Measurements from ENCODE around the gene PRKCA. TPM values are rescaled to one million over a fixed set of nuclear protein-coding genes. Genes with fewer than 3 reads are reported as not detected.
A peak's percentile ranks its signal among the peaks of the same experiment; 100 is the strongest.

The PRKCA gene
- total and polyA plus RNA-seq, 2 of the 13 experiments (the other 11 are each of a cell fraction or from before 2014, with no cell fraction given) = 18.5 to 21.5 TPM

GRCh38 chr17:66302761-66303626 is 581 bp downstream of the PRKCA start (continued):
- TF ChIP-seq, protein P1, sequence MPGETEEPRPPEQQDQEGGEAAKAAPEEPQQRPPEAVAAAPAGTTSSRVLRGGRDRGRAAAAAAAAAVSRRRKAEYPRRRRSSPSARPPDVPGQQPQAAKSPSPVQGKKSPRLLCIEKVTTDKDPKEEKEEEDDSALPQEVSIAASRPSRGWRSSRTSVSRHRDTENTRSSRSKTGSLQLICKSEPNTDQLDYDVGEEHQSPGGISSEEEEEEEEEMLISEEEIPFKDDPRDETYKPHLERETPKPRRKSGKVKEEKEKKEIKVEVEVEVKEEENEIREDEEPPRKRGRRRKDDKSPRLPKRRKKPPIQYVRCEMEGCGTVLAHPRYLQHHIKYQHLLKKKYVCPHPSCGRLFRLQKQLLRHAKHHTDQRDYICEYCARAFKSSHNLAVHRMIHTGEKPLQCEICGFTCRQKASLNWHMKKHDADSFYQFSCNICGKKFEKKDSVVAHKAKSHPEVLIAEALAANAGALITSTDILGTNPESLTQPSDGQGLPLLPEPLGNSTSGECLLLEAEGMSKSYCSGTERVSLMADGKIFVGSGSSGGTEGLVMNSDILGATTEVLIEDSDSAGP (CRISPR knock-in tag; IDR thresholded peaks at IDR 0.05; ENCODE audit: borderline replicate concordance) = peak; percentile 62; the same call in 1 of the 2 replicates
- TF ChIP-seq ATM (IDR thresholded peaks at IDR 0.05; ENCODE audit: borderline replicate concordance) (no peak), ZNF773 (CRISPR knock-in tag; IDR thresholded peaks at IDR 0.05; ENCODE audit: borderline replicate concordance) (no peak; the same call in 1 of the 2 replicates), ZC3H13 (CRISPR knock-in tag; IDR thresholded peaks at IDR 0.05) (peak; percentile 87), CBX2 (IDR thresholded peaks at IDR 0.05; ENCODE audit: low read depth, low read length) (no peak), CBX2 (CRISPR knock-in tag; IDR thresholded peaks at IDR 0.05; ENCODE audit: low read depth) (no peak), ATRX (CRISPR knock-in tag; IDR thresholded peaks at IDR 0.05; ENCODE audit: borderline replicate concordance) (no peak), TRIM24 (CRISPR knock-in tag; IDR thresholded peaks at IDR 0.05) (no peak), ZNF124 (CRISPR knock-in tag; IDR thresholded peaks at IDR 0.05) (no peak), MBD4 (IDR thresholded peaks at IDR 0.05; ENCODE audit: borderline replicate concordance, low read length) (no peak), ASH2L (IDR thresholded peaks at IDR 0.05; ENCODE audit: insufficient read length, low read depth, low read length) (peak; percentile 85), NFIB (CRISPR knock-in tag; IDR thresholded peaks at IDR 0.05; ENCODE audit: borderline replicate concordance) (peak; percentile 55; the same call in 1 of the 2 replicates), ZXDC (CRISPR knock-in tag; IDR thresholded peaks at IDR 0.05) (no peak; the same call in 1 of the 2 replicates), STAT5B (CRISPR knock-in tag; IDR thresholded peaks at IDR 0.05) (no peak), AKAP8 (CRISPR knock-in tag; IDR thresholded peaks at IDR 0.05) (no peak), REL (CRISPR knock-in tag; conservative IDR thresholded peaks at IDR 0.05) (peak; percentile 87; the same call in 1 of the 2 replicates), MTA3 (CRISPR knock-in tag; IDR thresholded peaks at IDR 0.05) (no peak), ZNF337 (CRISPR knock-in tag; IDR thresholded peaks at IDR 0.05; ENCODE audit: borderline replicate concordance, low read depth) (no peak), RBAK (CRISPR knock-in tag; IDR thresholded peaks at IDR 0.05) (no peak), GTF2F1 (IDR thresholded peaks at IDR 0.05; ENCODE audit: low read length) (no peak), U2AF2 (IDR thresholded peaks at IDR 0.05; ENCODE audit: low read depth, low read length) (no peak), NFE2L2 (IDR thresholded peaks at IDR 0.05; ENCODE audit: low read length) (no peak)
- TF ChIP-seq, protein P2, sequence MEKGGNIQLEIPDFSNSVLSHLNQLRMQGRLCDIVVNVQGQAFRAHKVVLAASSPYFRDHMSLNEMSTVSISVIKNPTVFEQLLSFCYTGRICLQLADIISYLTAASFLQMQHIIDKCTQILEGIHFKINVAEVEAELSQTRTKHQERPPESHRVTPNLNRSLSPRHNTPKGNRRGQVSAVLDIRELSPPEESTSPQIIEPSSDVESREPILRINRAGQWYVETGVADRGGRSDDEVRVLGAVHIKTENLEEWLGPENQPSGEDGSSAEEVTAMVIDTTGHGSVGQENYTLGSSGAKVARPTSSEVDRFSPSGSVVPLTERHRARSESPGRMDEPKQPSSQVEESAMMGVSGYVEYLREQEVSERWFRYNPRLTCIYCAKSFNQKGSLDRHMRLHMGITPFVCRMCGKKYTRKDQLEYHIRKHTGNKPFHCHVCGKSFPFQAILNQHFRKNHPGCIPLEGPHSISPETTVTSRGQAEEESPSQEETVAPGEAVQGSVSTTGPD (CRISPR knock-in tag; IDR thresholded peaks at IDR 0.05) = 0 out of 2 replicates have a peak, but pooled peaks have one; percentile 15
- TF ChIP-seq, protein P3, sequence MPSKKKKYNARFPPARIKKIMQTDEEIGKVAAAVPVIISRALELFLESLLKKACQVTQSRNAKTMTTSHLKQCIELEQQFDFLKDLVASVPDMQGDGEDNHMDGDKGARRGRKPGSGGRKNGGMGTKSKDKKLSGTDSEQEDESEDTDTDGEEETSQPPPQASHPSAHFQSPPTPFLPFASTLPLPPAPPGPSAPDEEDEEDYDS (CRISPR knock-in tag; IDR thresholded peaks at IDR 0.05) = no peak

Measured in HepG2 (cell line).